DND-41 (cell line): ENCODE data around the gene SERPINE2.

Experiments
- CTCF ChIP-seq: IDR thresholded peaks from 2 replicates; pipeline ENCODE4 v1.5.1; 2012; ENCODE audit warnings: borderline replicate concordance, low read length, moderate library complexity, mild to moderate bottlenecking; ENCODE audit not compliant: poor library complexity, severe bottlenecking; ENCODE audit errors: extremely low read depth
- EZH2 ChIP-seq: IDR thresholded peaks from 3 replicates; pipeline ENCODE4 v1.6.1; 2012; ENCODE audit warnings: borderline replicate concordance, low read depth, mild to moderate bottlenecking, moderate library complexity, low read length, inconsistent platforms; ENCODE audit not compliant: severe bottlenecking

- TF ChIP-seq CTCF (no peak), EZH2 (no peak)
These were observed 13.2 kb downstream of the SERPINE2 start for GRCh38 chr2:224025874-224026273.
